Hippocampal formation (tissue), 2 donors: Measurements from ENCODE around the gene MTSS2.

Experiments
- DNase-seq, 2 donors: peaks; one replicate each; lab custom pipeline; 2025; lab: John Stamatoyannopoulos, UW

Gene MTSS2, protein sequence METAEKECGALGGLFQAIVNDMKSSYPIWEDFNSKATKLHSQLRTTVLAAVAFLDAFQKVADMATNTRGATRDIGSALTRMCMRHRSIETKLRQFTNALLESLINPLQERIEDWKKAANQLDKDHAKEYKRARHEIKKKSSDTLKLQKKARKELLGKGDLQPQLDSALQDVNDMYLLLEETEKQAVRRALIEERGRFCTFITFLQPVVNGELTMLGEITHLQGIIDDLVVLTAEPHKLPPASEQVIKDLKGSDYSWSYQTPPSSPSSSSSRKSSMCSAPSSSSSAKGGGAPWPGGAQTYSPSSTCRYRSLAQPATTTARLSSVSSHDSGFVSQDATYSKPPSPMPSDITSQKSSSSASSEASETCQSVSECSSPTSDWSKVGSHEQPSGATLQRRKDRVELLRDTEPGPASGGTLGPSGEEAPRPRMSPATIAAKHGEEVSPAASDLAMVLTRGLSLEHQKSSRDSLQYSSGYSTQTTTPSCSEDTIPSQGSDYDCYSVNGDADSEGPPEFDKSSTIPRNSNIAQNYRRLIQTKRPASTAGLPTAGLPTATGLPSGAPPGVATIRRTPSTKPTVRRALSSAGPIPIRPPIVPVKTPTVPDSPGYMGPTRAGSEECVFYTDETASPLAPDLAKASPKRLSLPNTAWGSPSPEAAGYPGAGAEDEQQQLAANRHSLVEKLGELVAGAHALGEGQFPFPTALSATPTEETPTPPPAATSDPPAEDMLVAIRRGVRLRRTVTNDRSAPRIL

DNA sequence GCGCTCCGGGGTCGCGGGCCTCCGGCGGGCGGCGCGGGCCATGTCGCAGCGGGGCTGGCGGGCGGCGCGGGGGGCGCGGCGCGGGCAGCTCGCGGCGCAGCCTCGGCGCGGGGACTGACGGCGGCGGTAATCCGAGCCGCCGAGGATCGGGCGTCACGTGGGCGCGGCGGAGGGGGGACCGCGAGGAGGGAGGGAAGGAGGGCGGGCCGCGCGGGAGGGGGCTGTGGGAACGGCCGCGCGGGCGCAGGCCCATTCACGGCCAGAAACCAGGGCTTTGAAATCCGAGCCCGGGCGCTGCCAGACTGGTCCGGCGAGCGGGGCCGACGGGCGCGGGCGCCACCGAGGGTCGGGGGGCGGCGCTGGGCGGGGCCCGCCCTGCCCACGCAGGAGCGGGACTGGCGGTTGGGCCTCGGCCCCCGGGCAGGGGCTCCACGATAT, at the start of gene MTSS2:
MTSS2 (minus strand) TSS at position 116 of the 438 bp plus-strand sequence. CDS start 262 bp downstream, outside the sequence.
- DNase-seq = peak; percentile 74 to 84

- DNase-seq = no peak
Measured at GRCh38 chr16:70735141-70735979, 49.5 kb upstream of the MTSS2 start.

DNA sequence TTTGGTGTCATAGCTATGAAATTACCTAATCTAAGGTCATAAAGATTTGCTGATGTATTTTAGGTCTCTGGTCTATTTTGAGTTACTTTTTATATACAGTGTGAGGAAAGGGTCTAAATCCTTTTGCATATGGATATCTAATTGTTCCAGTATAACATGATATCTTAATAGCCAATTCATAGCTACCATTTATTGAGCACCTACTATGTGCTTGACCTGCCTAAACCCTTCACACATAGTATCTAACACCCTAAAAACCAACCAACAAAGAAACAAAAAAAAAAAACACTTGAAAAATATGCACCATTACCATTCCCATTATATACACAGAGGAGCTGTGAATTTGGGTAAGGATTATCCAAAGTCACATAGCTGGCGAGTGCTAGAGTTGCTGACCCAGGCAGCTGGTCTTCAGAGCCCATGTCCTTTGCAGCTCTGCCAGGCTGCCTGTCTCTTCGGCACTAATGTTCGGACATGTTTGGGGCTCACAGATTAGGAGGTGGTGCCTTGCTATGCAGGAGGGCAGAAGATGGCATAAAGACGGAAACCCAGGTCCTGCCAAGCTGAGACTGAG, 48.8 kb upstream of the MTSS2 start:
- DNase-seq = no peak

GRCh38 chr16:70730944-70731343, 45.1 kb upstream of the MTSS2 start:
- no peak for DNase-seq

DNA sequence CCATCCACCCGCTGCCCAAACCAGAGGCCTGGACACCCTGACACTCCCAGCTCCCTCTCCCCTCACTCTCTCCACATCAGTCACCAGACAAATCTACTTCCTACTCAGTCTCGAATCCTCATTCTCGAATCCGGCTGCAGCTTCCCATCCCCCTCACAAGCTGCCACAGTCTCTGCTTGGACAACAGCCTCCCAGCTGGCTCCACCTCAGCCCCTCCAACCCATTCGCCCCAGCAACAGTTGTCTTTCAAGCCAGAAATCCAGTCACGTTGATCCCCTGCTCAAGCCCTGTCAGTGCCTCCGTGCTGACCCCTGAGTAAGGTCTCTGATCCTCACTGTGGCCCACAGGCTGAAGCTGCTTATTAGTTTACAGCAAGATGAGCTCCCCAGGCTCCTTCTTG, 44.2 kb upstream of the MTSS2 start:
- peak; percentile 17 to 26 for DNase-seq

DNA sequence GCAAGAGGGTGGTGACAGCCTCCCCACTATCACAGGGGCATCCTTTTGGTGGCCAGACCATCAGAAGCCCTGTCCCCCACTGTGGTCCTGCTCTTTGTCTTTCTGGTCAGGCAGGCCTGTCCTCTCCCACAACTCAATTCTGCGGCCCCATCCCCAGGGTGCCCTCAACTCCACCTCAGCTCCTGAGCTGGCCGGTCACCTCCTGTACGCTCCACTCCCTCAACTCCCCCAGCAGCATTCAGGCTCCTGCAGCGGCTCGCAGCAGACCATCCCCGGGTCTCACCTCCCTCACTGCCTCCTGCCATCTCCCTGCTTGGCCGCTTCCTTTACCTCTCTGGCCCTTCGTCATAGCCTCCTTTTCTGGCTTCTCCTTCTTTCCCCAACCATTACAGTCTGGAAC, 43.4 kb upstream of the MTSS2 start:
- DNase-seq = no peak

DNA sequence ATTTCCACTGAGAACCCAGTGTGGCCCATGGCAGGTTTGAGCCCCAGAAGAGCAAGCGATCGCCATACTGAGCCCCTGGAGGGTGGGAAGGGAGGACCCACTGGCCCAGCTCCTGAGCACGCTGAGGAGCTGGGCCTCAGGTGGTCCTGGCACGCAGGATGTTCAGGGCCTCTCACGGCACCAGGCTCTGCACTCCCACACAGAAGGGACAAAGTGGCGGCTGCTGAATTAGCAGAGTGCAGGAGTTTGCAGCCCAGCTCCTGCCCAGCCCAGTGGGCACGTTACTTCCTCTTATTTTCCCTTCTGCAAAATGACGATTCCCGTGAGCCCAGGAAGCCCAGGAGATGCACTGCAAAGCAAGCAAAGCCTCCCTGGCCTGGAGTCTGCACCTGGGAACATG, 42.3 kb upstream of the MTSS2 start:
- DNase-seq = no peak

DNA sequence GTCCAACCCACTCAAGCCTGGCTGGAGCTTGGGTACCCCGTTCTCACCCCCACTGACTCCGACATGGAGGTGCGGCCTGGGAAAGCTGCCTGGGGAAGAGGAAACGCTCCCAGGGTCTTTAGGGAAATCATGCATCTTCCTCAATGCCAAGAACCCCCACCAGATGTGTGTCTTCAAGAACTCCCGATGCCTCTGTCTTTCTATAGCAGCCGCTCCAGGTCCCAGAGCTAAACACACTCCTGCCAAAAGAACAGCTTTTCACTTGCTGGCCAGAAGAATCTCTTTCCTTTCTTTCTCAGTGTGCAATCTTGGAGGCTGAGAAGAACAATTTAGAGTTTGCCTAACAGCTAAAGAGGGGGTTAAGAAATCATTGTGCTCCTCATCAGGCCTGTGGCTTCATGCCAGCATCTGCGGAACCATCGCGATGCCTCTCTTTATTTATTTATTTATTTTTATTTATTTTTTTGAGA, 41.1 kb upstream of the MTSS2 start:
- DNase-seq = no peak

GRCh38 chr16:70725912-70726828, 40.3 kb upstream of the MTSS2 start:
- DNase-seq = peak; percentile 86 to 92

GRCh38 chr16:70725024-70725911, 39.4 kb upstream of the MTSS2 start:
- DNase-seq = peak; percentile 43 to 57

GRCh38 chr16:70724146-70725023, 38.5 kb upstream of the MTSS2 start:
- DNase-seq = no peak

GRCh38 chr16:70723740-70724145, 37.9 kb upstream of the MTSS2 start:
- no peak for DNase-seq

DNA sequence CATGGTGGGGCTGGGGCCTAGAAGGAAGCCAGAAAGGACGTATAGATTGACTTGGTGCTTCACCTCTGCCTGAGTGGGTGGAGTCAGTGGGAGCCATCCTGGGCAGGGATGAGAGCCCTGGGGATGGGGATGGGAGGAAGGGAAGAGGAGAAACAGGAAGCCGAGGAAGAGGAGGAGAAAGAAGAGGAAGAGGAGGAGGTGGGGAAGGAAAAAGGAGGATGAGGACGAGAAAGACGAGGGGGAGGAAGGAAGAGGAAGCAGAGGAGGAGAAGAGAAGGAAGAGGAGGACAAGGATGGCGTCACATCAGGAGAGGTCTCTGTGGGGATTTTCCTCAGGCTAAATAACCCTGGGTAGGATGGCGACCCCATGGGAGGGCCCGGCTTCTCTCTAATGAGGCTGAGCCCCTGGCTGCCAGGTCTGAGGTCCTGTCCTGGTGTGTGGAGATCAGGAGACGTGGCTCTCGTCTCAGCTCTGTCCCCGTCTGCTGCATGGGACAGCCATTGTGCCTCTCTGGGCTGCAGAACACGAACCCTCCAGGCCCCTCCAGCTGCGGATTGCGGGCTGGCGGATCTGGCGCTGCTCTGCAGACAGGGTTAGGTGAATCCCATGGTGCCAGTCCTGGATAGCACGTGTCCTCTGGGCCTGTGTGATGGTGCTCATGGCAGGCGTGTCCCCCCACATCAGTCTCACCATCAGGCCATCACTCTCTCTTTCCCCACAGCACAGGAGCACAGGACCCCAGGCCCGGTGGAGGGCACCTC, 35.5 kb upstream of the MTSS2 start:
- DNase-seq = no peak

DNA sequence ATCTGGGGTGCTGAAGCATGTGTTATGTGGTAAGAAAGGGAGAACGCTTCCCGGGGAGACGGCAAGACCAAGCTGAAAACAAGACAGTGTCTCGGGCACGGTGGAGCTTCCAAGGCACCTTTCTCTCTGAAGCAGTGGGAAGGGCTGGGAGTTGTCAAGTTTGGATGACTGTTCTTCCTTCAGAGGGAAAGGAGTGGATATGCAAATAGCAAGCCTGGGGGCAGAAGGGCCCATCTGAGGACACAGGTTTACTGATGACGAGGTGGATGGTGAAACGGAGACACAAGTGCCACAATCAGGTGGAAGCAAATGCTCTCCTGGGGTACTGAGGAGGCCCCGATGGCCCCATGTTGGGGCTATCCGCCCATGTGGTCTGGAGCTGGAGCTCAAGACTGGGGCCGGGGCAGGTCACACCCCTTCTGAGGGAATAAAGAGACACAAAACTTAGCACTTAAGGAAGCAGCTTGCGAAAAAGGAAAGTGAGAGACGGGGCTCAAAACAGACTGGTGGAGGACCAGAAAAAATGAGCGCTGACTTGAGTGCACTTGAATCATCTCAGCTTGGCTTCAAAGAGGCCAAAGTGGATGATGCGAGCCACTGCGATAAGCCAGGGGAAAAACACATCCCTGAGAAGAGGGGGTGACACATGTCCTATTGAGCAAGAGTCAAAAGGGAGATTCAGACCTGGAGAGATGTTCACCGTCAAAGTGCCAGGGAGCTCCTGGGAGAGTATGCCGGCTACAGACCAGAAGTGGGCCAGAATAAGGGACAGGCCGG, 34.8 kb upstream of the MTSS2 start:
- no peak for DNase-seq

- no peak for DNase-seq
Measured at GRCh38 chr16:70717065-70717464, 31.2 kb upstream of the MTSS2 start.

DNA sequence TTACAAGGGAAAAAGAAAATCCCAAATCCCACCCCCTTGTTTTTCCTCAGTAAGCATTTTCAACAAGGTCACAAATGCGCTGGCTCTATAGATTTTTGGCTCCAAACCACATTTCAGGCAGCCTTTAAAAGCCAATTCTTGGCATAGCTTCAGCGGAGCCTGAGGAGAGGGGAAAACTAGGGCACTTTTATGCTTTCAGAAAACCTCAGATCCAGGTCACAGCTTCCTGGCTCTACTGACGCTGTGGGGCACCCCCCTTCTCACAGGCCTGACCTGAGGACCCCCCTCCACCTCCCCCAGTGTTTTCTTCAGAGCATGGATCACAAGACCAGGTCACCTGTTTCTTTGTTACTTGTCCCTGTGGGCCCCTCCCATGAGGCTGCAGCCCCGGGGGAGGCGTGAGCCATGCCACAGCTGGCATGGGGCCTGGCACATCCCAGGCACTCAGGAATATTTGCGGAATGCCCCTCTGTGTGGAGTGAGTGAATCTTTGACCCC, 30.1 kb upstream of the MTSS2 start:
- no peak for DNase-seq
